Erythroblast (primary cell): ENCODE data around the gene OIT3.
A peak's percentile ranks its signal among the peaks of the same experiment; 100 is the strongest.
"Not testable (repeated sequence)": the region's sequence is repeated elsewhere in the genome, so short reads cannot be mapped to it uniquely, and the experiment has no call there.

Experiments used
- DNase-seq, 2 experiments: peaks; one replicate each; lab custom pipeline; 2025; lab: John Stamatoyannopoulos, UW
- GATA1 ChIP-seq: IDR thresholded peaks from 2 replicates; pipeline ENCODE4 v1.6.1; 2011; ENCODE audit warnings: low read depth, mild to moderate bottlenecking, control low read depth, low read length, moderate library complexity
- POLR2A ChIP-seq: IDR thresholded peaks from 2 replicates; pipeline ENCODE4 v1.6.1; 2011; ENCODE audit warnings: mild to moderate bottlenecking, low read length

OIT3 gene

GRCh38 chr10:72886621-72887020 is 6.9 kb upstream of the OIT3 start:
- TF ChIP-seq POLR2A = no peak
- TF ChIP-seq GATA1 = no peak
- no peak for DNase-seq

- TF ChIP-seq GATA1 = no peak
- TF ChIP-seq POLR2A = no peak
- DNase-seq = no peak
These were observed 6.5 kb upstream of the OIT3 start for GRCh38 chr10:72887043-72887442.

GRCh38 chr10:72888151-72888638 is 5.3 kb upstream of the OIT3 start:
- DNase-seq = no peak
- TF ChIP-seq GATA1 (no peak), POLR2A (no peak)

DNA sequence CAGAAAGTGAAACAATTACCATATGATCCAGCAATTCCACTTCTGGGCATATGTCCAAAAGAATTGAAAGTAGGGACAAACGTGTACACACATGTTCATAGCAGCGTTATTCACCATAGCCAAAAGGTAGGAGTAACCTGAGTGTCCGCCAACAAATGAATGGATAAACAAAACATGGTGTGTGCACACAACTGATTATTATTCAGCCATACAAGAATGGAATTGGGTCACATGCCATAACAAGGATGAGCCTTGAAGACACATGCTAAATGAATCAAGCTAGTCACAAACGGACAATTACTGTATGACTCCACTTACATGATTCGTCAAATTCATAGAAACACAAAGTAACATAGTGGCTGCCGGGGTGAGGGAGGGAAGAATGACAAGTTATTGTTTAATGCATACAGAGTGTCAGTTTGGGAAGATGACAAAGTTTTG is 4.1 kb upstream of the OIT3 start:
- no peak for DNase-seq
- TF ChIP-seq GATA1 = no peak

DNA sequence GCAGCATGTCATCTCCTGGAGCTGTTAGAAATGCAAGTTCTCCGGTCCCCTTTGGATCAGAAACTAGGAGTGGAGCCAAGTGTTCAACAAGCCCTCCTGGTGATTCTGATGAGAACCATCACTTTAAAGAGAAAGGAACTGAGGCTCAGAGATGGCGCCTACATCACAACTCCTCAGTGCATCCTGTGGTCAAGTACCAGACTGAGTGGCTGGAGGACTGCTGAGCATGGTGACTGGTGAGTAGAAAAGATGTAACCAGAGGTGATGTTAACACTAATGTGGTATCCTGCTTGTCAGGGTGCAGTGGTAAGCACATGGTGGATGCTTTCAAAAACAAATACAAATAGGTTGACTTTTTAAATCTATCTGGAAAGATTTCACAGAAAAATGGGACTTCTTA is 3.5 kb upstream of the OIT3 start:
- no peak for DNase-seq
- TF ChIP-seq GATA1 (no peak), POLR2A (no peak)

DNA sequence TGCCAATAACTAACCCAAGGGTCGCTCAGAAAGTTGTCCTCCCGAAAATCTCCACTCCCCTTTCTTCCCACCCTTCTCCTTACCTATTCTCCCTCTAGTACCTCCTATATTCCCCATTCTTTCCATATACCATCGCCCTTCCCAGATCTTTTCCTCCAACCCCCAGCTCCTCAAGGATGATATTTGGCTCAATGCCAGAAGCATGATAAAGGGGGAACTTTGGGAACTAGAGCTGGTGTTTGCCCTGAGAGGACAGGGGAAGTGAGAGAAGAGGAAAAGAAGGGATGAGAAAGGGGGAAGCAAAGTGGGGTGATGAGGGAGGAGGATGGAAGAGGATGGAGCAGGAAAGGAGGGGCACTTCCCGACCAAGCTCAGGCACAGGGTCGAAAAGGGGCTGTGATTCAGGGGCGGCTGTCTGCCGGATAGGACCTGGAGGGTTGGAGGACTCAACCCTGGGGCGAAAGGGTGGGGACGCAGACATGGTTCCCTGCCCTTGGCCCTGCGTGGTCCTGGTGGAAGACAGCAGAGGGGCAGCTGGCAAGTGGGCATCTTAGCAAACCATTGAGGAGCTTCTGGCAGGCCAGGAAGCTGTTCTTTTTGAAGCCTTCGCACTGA is 1.8 kb downstream of the OIT3 start:
- no peak for TF ChIP-seq POLR2A
- no peak for TF ChIP-seq GATA1
- DNase-seq = no peak

DNA sequence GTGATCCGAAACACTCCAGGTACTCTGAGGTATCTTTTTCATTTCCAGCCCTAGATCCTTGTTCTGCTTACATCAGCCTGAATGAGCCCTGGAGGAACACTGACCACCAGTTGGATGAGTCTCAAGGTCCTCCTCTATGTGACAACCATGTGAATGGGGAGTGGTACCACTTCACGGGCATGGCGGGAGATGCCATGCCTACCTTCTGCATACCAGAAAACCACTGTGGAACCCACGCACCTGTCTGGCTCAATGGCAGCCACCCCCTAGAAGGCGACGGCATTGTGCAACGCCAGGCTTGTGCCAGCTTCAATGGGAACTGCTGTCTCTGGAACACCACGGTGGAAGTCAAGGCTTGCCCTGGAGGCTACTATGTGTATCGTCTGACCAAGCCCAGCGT is 5.1 kb downstream of the OIT3 start:
- DNase-seq = no peak
- no peak for TF ChIP-seq POLR2A
- TF ChIP-seq GATA1 = no peak

DNA sequence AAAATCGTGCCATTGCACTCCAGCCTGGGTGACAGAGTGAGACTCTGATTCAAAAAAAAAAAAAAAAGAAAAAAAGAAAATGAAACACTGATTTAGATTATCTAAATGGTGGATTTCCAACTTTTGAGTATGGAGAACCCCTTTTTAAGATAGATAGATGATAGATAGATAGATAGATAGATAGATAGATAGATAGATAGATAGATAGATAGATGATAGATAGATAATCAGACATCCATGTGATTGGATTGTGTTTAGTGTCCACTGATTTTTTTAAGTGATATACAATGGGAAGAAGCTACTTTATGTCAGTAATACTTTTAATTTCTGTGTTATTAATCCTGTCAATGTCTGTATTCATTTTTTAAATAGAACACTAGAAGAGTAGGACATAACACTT is 6.0 kb downstream of the OIT3 start:
- DNase-seq = no peak

DNA sequence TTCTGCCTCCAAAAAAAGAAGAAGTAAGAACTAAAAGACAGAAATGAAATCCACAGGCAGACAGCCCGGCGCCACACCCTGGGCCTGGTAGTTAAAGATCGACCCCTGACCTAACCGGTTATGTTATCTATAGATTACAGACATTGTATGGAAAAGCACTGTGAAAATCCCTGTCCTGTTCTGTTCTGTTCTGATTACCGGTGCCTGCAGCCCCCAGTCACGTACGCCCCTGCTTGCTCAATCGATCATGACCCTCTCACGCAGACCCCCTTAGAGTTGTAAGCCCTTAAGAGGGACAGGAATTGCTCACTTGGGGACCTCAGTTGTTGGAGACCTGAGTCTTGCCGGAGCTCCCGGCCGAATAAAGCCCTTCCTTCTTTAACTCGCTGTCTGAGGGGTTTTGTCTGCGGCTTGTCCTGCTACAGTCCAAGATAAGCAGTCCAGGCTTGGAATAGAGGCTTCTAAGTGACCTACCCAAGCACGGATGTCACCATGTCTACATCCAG is 10.5 kb downstream of the OIT3 start:
- DNase-seq = peak; percentile 13 to 53

More for the DNA sequence above, 6.0 kb downstream of the OIT3 start:
- TF ChIP-seq GATA1 (no peak), POLR2A (no peak)

GRCh38 chr10:72904806-72905205 is 11.3 kb downstream of the OIT3 start:
- TF ChIP-seq POLR2A (no peak), GATA1 (no peak)

DNA sequence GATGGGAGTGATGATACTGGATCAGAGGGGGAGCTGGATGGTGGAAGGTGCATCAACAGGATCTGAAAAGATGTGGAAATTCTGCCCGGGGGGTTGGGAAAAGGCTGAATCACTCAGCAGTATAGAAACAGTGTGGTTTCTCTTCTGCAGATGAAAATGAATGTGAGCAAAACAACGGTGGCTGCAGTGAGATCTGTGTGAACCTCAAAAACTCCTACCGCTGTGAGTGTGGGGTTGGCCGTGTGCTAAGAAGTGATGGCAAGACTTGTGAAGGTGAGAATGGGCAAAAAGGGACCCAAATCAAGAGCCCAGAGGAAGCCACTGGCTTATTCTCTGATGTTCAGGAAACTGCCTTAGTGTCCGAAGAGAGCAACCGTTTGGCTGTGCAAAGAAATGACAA is 12.9 kb downstream of the OIT3 start:
- DNase-seq = no peak
- TF ChIP-seq POLR2A = no peak
- TF ChIP-seq GATA1 = no peak

More at GRCh38 chr10:72904806-72905205, 11.3 kb downstream of the OIT3 start:
- DNase-seq = no peak

DNA sequence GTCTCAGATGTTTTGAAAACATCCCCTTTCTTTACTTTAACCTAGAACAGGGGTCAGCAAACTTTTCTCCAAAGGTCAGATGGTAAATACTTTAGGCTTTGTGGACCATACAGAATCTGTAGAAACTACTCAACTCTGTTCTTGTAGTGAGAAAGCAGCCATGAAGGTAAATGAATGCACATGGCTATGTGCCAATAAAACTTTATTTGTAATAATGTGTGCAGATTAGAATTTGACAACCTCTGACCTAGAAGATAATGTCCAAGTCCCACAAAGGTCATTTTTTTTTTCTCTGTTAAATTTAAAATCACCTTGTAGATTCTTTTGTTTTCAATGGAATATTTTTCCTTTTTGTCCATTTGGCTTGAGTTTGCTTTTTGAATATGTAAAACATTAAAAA is 17.2 kb downstream of the OIT3 start:
- TF ChIP-seq GATA1 (no peak), POLR2A (no peak)
- no peak for DNase-seq

DNA sequence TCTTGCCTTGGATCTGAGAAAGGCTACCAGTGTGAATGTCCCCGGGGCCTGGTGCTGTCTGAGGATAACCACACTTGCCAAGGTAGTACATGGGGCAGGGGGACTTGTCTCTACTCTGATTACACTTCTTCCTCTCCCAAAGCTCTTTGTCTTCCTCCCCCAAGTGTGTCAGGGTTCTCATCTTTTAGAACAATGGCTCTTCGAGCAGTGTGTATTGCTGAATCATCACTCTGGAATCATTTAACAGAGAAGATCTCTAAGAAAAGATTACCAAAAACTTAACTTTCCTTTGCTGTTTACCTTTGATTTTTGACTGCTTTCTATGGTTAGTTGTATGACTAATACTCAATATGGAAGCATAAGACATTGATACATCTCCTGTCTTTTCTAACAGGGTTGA is 18.2 kb downstream of the OIT3 start:
- DNase-seq = no peak

GRCh38 chr10:72912736-72913135 is 19.2 kb downstream of the OIT3 start:
- no peak for DNase-seq
- TF ChIP-seq POLR2A (no peak), GATA1 (no peak)

More for the DNA sequence above, 18.2 kb downstream of the OIT3 start:
- TF ChIP-seq POLR2A (no peak), GATA1 (no peak)

GRCh38 chr10:72913287-72913686 is 19.7 kb downstream of the OIT3 start:
- DNase-seq = no peak
- no peak for TF ChIP-seq GATA1
- TF ChIP-seq POLR2A = no peak

- DNase-seq = not testable (repeated sequence)
These were observed 23.7 kb downstream of the OIT3 start for GRCh38 chr10:72917201-72917600.

- not testable (repeated sequence) for DNase-seq
These were observed 24.3 kb downstream of the OIT3 start for GRCh38 chr10:72917803-72918332.
